ENCODE data around the gene MRPS18B.
"Not testable (repeated sequence)": the region's sequence is repeated elsewhere in the genome, so short reads cannot be mapped to it uniquely, and the experiment has no call there.

MRPS18B gene

DNA sequence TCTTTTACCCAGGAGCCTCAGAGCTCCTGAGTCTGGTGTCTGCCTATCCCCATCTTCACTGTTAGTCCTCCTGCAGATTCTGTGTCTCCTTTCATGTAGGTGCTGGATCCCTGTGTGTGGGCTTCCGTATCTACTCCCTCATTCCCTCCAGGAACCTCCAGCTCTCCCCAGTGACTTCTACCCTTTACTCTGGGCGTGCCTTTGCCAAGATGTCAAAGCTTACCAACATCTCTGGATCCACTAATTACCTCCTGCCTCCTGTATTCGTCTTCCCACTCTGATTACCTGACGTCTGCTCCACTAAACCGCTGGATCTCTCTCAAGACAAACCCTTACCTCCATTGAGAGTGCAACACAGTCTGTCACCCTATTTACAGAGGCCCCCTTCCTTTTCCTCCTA lies 27.1 kb downstream of the MRPS18B start:
- DNase-seq = no peak

DNA sequence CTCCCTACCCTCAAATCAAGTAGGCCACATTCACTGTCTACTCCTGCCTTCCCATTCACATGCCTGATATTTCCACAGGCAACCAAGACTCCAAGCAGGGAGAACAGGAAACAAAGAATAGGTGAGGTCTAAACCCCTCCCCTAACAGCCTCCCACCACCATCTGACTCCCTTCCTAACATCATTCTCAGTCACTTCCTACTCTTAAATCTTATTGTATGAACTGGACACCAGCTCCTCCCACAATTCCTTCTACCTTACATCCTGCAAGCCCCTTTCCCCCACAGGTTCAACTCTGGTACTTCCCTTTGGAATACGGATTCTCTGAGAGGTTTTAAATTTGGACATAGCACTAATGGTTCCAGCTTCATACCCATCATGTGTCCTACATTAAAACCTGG lies 28.3 kb downstream of the MRPS18B start:
- no peak for DNase-seq

DNA sequence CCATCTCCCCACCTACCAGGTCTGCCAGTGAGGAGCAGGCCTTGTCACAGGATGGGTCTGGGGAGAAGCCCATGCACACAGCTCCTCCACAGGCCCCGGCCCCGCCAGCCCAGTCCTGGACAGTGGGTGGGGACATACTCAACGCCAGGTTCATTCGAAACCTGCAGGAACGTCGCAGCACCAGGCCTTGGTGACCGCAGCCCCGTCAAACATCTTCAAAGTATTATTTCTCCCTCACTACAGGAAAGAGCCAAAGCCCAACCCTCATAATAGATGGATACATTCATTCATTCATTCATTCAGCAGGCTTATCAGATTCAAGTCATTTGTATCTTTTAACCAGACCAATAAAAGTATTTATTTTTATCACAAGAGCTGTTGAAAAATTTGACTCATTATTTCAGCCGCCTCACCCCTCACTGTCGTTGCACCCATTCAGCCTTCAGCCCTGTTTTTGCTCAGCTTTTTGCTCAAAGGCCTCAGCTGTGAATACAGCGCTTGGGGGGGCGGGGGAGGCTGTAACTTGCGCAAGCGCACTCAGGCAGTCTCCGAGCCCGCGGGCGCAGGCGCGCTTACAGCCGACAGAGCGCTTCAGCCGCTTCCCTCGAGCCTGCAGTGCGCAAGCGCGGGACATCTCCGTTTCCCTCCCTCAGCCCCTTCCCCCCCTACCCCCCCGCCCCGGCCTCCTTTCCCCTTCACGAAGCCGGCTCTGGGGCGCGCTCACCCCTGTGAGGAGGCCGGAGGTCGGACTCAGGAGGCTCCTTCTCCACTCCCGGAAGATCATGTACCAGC lies 29.0 kb downstream of the MRPS18B start, which contains the start of gene C6orf136:
Gene C6orf136 (plus strand): TSS at position 684 of the 792 bp plus-strand sequence. CDS start 99 bp downstream, at position 783.
- DNase-seq = peak; percentile 88

DNA sequence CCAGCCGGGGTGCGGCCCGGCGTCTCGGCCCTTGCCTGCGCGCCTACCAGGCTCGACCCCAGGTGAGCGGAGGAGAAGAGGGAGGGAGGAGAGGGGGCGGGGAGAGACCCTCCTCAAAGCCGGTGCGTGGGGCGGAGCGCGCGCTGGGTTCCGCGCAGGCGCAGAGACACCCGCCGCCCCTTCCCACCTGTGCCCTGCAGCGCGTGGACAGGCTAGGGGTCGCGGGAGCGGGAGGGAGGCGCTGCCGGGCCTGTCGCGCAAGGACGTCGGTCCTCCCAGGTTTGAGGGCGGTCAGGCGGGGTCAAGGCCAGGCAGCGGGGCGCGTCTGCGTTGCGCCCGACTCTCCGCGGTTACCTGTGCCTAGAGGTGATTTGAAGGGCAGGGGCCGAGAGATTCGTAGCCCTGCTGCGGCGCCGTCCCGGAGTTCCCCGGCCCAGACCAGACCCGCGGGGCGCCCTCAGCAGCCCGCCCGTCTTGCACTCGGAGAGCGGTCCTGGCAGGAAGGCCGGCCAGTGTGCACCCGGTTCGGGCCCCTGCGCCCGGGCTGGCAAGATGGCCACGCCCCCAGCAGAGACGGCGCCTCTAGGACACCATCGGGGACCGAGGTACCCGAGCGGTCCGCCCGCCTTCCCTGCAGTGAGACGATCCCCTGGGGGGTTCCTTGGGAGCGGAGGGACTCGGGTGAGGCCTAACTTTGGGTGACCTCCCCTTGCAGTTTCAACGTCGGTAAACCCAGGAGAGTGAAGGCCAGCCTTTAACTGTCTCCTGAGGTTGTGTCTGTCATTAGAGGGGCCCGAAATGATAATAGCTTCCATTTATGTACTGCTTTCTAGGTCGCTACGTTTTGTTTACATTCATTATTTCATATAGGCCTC lies 29.8 kb downstream of the MRPS18B start:
- peak; percentile 88 for DNase-seq

DNA sequence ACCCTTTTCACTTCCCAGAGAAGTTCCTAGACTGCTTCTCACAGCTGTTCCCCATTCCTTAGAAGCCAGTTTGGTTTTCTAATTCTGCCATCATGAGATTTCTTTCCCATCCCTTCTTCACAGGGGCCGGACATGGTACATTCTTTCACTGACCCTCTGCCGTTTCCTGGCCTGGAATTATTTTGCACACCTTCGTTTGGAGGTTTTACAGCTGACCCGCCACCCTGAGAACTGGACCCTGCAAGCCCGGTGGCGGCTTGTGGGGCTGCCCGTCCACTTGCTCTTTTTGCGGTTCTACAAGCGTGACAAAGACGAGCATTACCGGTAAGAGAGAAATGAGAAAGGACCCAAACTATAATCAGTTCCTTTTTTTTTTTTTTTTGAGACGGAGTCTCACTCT lies 33.5 kb downstream of the MRPS18B start:
- DNase-seq = no peak

DNA sequence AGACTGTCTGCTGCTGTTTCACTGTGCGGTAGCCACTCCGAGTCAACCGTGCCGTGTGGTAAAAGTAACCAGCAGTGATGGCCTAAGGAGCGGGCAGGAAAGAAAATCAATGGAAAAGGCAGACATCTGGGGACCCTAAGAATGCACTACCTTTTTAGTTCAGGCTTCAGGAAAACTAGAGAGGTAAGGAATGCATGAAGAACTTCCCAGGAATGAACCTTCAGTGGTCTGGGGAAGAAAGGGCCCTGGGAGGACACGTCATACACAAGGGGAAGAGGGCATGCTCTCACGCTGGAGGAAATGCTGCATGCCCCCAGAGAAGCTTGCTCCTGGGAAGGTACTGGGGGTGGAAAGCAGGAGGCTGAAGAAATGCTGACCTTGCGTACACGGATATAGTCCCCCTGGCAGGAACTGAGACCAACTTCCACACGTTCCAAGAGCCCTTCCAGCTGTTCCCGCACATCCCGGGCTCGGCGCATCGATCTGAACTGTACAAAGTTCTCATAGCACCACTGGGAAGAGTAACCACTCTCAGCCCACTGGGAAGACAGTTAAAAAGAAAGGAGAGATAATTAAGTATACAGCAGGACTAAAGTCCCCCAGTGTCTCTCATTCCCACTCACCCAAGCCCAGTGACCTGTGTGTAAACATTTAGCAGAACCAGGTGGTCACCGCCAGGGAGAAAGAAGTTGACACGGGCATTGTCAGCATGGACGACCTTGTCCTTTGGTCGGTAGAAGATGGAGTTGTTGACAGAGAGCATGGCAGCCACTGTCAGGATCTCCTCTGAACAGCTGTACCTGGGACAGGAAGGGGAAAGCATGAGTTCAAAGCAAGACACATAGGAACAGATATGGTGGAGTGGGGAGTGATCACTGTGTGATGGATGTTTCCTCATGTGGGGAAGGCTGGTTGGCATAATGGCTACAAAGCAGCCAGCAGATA lies 37.4 kb downstream of the MRPS18B start:
- DNase-seq = no peak

DNA sequence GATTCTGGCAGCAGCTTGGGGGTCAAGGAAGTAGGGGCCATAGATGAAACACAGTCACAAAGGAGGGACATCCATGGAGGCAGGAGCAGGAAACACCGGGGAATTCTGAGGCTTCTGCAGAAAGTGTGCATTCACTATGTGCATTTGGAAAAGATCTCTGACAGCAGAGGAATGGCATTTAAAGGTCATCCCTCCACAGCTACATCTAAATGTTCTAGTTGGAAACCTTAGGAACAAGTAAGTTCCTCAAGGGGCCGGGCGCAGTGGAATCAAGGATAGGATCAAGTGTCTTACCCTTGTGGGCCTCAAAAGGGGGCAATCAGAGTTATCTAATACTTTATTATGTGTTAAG lies 38.1 kb downstream of the MRPS18B start:
- no peak for DNase-seq

DNA sequence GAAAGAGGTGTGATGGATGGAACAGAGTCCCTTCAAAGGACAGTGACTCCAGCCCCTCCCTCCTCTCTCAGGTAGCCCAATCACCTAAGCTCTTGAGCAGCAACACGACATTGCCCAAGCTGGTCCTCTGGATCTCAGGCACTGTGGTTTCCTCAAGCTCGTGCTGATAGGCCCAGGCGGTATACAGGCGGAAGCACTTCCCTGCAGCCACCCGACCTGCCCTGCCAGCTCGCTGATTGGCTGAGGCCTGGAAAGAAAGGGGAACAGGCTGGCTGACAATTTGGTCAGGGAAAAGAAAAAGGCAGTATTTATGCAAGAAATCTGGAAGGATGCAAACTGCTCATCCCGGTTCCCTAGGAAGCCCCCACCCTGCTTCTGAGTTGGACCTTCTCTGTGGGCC lies 38.9 kb downstream of the MRPS18B start:
- DNase-seq = no peak

DNA sequence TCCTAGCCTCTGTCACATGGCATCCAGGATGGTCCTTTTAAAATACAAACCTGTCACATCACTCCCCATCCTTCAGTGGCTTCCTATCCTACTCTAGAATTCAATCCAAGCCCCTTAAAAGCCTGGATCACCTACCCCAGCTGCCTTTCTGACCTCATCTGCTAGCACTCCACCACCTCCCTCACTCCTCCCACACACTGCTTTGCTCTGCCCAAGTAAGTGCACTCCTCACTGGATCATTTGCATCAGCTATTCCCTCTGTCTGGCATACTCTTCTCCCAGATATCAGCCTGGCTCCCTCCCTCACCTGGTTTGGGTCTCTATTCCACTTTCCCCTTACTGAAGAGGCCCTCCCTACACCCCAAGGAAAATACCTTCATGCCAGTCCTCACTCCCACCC lies 39.8 kb downstream of the MRPS18B start:
- no peak for DNase-seq

DNA sequence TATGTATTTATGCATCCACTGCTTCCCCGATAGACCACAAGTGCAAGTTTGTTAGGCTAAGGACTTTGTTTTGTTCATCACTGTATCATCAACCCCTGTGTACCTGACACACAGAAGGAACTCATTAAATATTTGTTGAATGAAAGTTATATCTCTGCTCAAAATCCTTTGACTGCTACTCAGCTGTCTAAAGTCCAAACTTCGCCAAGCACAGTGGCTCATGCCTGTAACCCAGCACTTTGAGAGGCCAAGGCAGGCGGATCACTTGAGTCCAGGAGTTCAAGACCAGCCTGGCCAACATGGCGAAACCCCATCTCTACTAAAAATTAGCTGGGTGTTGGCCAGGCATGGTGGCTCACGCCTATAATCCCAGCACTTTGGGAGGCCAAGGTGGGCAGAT lies 40.3 kb downstream of the MRPS18B start:
- DNase-seq = not testable (repeated sequence)

DNA sequence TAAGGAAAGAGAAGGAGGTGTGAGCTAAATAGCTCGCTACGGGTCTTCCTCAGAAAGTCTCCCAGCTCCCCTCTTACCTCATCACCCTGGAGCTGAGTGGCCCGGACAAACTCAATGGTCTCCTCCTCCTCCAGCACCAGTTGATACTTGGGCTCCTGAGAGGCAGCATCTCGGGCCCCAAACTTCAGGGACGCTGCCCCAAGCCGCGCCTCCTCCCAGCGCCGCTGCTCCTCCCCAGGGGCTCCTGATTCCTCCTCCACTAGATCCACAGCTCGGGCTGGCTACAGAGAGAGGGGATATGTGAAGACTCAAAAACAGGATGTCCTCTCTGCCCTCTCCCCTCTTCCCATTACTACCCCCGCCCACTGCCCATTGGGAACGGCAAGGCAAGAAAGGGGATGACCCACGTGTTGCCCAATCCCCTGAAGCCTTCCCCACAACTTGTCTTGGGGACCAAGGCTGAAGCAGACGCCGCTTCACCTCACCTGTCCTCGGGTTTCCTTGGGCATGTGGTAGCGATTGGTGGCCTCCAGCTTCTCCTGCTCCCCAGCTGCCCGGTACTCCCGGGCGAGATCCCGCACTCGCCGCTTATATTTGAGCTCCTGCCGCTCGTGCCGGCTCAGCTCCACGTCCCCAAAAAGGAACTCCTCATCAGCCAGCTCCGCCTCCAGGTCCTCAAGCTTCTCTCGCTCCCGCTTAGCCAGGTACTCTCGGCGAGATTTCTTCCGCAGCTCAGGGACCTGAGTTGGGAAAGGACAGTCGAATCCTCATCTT lies 47.5 kb downstream of the MRPS18B start:
- DNase-seq = no peak

DNA sequence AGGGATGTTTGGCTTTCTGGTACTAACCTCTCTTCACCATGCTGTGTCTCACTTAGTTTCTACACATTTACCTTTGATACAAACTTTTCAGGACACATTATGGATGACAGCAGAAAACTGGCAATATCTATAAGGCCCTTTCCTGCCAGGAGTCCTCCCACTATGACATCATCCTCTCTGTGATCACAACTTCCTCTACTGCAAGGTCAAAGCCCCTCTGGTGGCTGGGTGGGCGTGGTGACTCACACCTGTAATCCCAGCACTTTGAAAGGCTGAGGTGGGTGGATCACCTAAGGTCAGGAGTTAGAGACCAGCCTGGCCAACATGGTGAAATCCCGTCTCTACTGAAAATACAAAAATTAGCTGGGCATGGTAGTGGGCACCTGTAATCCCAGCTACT lies 48.7 kb downstream of the MRPS18B start:
- not testable (repeated sequence) for DNase-seq

DNA sequence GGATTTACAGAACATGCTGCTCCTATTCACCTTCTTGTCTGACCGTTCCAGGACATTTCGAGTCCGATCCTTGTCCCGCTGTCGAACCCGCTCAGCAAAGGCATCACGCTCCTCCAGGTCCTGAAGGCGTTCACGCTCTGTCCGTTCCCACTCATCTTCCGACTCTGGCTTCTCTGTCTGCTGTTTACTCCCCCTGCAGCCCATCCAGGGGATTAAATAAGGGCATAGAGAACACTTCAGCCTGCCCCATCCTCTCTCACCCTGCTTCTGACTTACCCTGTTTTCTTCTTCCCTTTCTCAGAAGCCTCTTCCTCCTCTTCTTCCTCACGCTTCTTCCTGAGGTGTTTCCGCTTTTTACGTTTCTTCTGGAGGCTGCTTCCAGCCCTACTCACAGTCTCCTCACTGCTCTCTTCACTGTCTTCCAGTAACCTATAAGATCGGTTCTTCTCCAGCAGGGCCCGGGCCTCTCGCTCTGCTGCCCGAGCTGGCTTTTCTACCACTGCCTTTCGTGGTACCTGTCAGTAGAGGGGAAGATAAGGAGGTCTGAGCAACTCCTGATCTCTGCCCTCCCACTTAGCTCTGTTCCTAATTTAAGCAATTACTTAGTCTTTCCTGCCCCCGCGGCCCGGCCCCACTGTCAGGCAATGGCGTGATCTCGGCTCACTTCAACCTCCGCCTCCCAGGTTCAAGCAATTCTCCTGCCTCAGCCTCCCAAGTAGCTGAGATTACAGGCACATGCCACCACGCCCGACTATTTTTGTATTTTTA lies 53.3 kb downstream of the MRPS18B start:
- no peak for DNase-seq

DNA sequence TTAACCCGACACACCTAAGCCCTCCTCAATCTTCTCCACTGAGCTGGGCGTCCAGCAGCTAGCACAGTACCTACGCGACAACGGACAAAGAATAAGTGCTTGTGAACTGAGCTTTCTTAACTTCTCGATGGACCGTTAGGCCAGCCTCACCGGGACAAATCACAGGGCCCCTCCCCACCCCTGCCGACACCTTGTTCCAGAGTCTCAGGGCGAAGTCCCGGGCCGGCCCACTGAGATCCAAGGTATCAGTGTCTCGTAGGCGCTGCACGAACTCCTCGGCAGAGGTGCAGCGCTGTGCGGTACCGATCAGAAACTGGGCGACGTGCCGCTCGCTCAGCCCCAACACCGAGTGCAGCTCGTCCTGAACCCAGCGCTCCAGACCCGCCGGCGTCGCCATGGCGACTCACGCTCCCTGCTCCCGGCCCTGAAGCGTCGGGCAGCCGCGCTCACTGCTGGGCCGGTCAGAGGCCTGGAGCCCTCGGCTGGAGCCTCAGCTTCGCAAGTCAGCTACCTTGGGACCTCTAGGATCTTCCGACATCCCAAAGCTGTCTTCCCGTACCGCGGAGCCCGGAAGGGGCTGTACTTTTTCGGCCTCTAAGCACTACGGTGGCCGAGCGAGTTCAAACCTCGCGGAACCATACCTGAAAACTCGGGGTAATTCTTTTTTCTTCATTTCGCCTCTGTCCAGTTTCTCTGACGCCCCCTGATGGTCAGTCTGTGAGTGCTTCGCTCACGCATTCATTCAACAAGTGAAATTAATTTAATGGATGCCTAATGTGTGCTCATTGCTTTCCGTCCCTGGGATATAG lies 55.0 kb downstream of the MRPS18B start, which contains the start of gene DHX16:
Gene DHX16 (minus strand): TSS at position 562 of the 809 bp plus-strand sequence. CDS start 165 bp downstream, at position 397.
- DNase-seq = peak; percentile 90
